NAMALWA (cell line): ENCODE data around the gene BTG1.

Source experiments
- DNase-seq: peaks from one replicate; pipeline ENCODE4 v3.0.0-alpha.2; 2015; ENCODE audit warnings: low spot score

The BTG1 gene

GRCh38 chr12:92133171-92133570 lies 12.5 kb downstream of the BTG1 start:
- no peak for DNase-seq

GRCh38 chr12:92132288-92132687 lies 13.4 kb downstream of the BTG1 start:
- DNase-seq: peak; percentile 28

GRCh38 chr12:92130999-92131398 lies 14.6 kb downstream of the BTG1 start:
- DNase-seq: no peak

GRCh38 chr12:92129609-92130008 lies 16.0 kb downstream of the BTG1 start:
- DNase-seq: no peak

- DNase-seq: no peak
Observed at GRCh38 chr12:92128612-92129011, 17.0 kb downstream of the BTG1 start.

GRCh38 chr12:92124689-92125029 lies 21.0 kb downstream of the BTG1 start:
- no peak for DNase-seq

- DNase-seq: no peak
Observed at GRCh38 chr12:92123780-92124688, 21.6 kb downstream of the BTG1 start.

- no peak for DNase-seq
Observed at GRCh38 chr12:92122941-92123779, 22.5 kb downstream of the BTG1 start.

GRCh38 chr12:92121826-92122225 lies 23.8 kb downstream of the BTG1 start:
- no peak for DNase-seq

GRCh38 chr12:92118826-92119536 lies 26.7 kb downstream of the BTG1 start:
- DNase-seq: no peak

GRCh38 chr12:92114834-92115233 lies 30.8 kb downstream of the BTG1 start:
- no peak for DNase-seq

- no peak for DNase-seq
Observed at GRCh38 chr12:92111256-92111655, 34.4 kb downstream of the BTG1 start.

GRCh38 chr12:92110083-92110640 lies 35.5 kb downstream of the BTG1 start:
- no peak for DNase-seq

- DNase-seq: no peak
Observed at GRCh38 chr12:92109613-92110012, 36.0 kb downstream of the BTG1 start.

- no peak for DNase-seq
Observed at GRCh38 chr12:92108651-92109050, 37.0 kb downstream of the BTG1 start.

- no peak for DNase-seq
Observed at GRCh38 chr12:92107621-92108131, 38.0 kb downstream of the BTG1 start.

- DNase-seq: no peak
Observed at GRCh38 chr12:92107094-92107493, 38.6 kb downstream of the BTG1 start.

- DNase-seq: no peak
Observed at GRCh38 chr12:92105676-92106075, 40.0 kb downstream of the BTG1 start.

GRCh38 chr12:92105110-92105509 lies 40.5 kb downstream of the BTG1 start:
- DNase-seq: no peak

GRCh38 chr12:92102606-92103005 lies 43.0 kb downstream of the BTG1 start:
- no peak for DNase-seq

GRCh38 chr12:92098594-92099380 lies 46.9 kb downstream of the BTG1 start:
- DNase-seq: no peak
